GM18499 (cell line): ENCODE measurements around the gene DPH6.
"Not testable (repeated sequence)": the region's sequence is repeated elsewhere in the genome, so short reads cannot be mapped to it uniquely, and the experiment has no call there.

Experiments used
- ATAC-seq: cut with Tn5 transposase; IDR thresholded peaks from one replicate; pipeline ENCODE4 v1.9.1; 2021; ENCODE audit warnings: moderate number of reproducible peaks; ENCODE audit not compliant: insufficient read depth, unreplicated experiment

The DPH6 gene

GRCh38 chr15:35444557-35445204 lies 101.3 kb downstream of the DPH6 start:
- no peak for ATAC-seq

GRCh38 chr15:35443376-35443775 lies 102.6 kb downstream of the DPH6 start:
- ATAC-seq = no peak

- ATAC-seq = no peak
Observed at GRCh38 chr15:35442742-35443141, 103.2 kb downstream of the DPH6 start.

- ATAC-seq = not testable (repeated sequence)
Observed at GRCh38 chr15:35441279-35441678, 104.7 kb downstream of the DPH6 start.

- ATAC-seq = no peak
Observed at GRCh38 chr15:35440265-35440664, 105.7 kb downstream of the DPH6 start.

GRCh38 chr15:35439291-35439690 lies 106.7 kb downstream of the DPH6 start:
- no peak for ATAC-seq

- no peak for ATAC-seq
Observed at GRCh38 chr15:35437157-35437556, 108.8 kb downstream of the DPH6 start.

- ATAC-seq = no peak
Observed at GRCh38 chr15:35436422-35436821, 109.5 kb downstream of the DPH6 start.

GRCh38 chr15:35431281-35431680 lies 114.7 kb downstream of the DPH6 start:
- ATAC-seq = no peak

- ATAC-seq = no peak
Observed at GRCh38 chr15:35430301-35430700, 115.7 kb downstream of the DPH6 start.

GRCh38 chr15:35427496-35427895 lies 118.5 kb downstream of the DPH6 start:
- no peak for ATAC-seq

GRCh38 chr15:35427091-35427490 lies 118.9 kb downstream of the DPH6 start:
- ATAC-seq = no peak

- no peak for ATAC-seq
Observed at GRCh38 chr15:35410775-35411174, 135.2 kb downstream of the DPH6 start.

GRCh38 chr15:35399901-35400300 lies 146.1 kb downstream of the DPH6 start:
- no peak for ATAC-seq

GRCh38 chr15:35397027-35397426 lies 148.9 kb downstream of the DPH6 start:
- no peak for ATAC-seq

GRCh38 chr15:35394416-35394815 lies 151.5 kb downstream of the DPH6 start:
- ATAC-seq = no peak

GRCh38 chr15:35393398-35393797 lies 152.6 kb downstream of the DPH6 start:
- no peak for ATAC-seq

- not testable (repeated sequence) for ATAC-seq
Observed at GRCh38 chr15:35391408-35391984, 154.5 kb downstream of the DPH6 start.

- ATAC-seq = no peak
Observed at GRCh38 chr15:35383506-35383905, 162.5 kb downstream of the DPH6 start.

- no peak for ATAC-seq
Observed at GRCh38 chr15:35381328-35381727, 164.6 kb downstream of the DPH6 start.

GRCh38 chr15:35379972-35380371 lies 166.0 kb downstream of the DPH6 start:
- ATAC-seq = no peak

GRCh38 chr15:35378454-35378853 lies 167.5 kb downstream of the DPH6 start:
- ATAC-seq = not testable (repeated sequence)
